ENCODE results near the gene GORAB.

The GORAB gene

DNA sequence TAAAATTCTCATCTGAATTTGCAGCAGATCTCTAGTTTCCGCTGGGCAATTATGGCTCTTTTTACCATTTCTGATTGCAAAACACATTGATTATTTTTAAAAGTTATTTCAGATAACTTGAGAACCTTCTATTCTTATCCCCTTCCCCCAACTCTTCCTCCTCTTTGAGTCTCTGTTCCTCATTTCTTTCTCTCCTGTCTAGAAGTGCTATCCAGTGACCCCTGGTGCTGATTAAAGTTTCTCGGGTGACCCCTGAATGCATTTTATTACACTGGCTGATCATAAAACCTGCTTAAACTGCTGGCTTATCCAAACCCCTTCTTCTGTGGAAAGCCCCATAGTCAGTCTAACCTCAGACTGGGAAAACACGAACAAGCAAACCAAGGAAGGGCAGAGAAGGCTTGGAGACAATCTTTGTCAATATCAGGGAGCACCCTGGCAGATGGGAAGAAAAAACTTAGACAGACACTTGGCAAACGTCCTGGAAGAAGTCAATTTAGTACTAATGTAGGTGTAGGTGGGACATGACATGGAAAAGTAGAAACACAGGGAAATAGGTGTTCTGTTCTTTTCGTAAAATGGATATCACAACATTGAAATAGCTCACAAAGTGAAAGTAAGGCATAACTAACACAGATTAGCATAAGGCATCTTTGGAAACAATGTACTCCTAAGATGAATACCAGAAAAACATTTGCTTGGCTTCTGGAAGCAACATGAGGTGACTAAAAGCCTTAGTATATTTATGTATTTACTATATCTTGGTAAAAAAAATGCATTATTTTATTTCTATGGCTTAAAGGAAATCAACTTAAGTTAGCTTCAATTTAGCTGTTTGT, 61.4 kb downstream of the GORAB start:
- DNase-seq: no peak

DNA sequence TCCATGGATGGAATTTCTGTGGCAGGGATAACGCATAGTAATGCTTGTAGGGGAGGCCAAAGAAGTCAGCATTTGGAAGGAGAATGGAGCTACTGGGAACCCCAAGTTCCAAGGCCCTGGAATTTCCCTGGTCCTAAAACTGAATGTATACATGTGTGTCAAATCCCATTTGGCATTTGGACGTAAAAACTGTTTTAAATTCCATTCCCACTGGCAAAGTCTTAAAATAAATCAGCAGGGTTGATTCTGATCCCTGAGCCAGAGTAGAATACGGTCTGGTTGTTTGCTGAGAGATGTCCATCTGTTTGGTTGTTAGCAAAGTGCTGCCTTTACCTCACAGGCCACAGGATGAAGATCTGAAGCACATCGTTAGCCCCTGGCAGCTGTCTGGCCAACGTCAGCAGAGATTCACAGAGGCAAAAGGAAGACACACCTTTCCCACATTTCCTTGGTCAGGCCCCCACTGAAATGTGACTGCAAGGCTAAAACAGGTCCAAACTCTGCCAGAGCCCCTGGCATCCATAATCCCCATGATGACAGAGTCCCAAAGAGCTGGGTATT, 62.2 kb downstream of the GORAB start:
- no peak for DNase-seq

GRCh38 chr1:170596701-170597100, 64.7 kb downstream of the GORAB start:
- DNase-seq: no peak

DNA sequence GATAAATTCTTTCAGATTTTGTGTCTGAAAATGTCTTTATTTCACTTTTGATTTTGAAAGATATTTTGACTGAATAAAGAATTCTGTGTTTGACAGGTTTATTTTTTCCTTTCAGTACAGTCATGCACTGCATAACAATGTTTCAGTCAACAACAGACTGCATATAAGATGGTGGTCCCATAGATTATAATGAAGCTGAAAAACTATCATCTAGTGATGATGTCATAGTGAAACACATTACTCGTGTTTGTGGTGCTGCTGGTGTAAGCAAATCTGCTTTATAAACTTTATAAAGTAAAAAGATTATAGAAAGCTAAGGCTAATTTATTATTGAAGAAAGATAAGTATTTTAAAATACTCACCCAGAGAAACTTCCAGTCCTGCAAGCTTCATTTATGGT, 66.7 kb downstream of the GORAB start:
- DNase-seq: no peak

GRCh38 chr1:170599033-170599432, 67.1 kb downstream of the GORAB start:
- DNase-seq: no peak

- no peak for DNase-seq
These were observed 69.9 kb downstream of the GORAB start for GRCh38 chr1:170601866-170602265.

Measured in NK-92 treated with Interleukin-12 subunit alpha and Interleukin-12 subunit beta, amount 100 ng/mL, for 24 hours (cell line).